Keratinocyte (primary cell): ENCODE results near the gene GJD4.

Source experiments
- CTCF ChIP-seq, 3 experiments: IDR thresholded peaks in 1 of 3; conservative IDR thresholded peaks in 1 of 3; optimal IDR thresholded peaks in 1 of 3; 2 replicates in 2 of 3; 3 replicates in 1 of 3; pipeline versions ENCODE3 to v1.5.1; 2011; ENCODE audit warnings: low read length in 3 of 3, mild to moderate bottlenecking in 3 of 3, moderate library complexity in 2 of 3, control low read depth in 1 of 3, inconsistent platforms in 1 of 3; ENCODE audit not compliant: insufficient read depth in 2 of 3; ENCODE audit errors: extremely low read depth in 1 of 3
- EZH2 ChIP-seq: IDR thresholded peaks from one replicate; pipeline ENCODE4 v1.6.1; 2012; ENCODE audit warnings: inconsistent platforms, mild to moderate bottlenecking, low read length, moderate library complexity

- no peak for TF ChIP-seq CTCF (optimal IDR thresholded peaks at IDR 0.05 in 1 of 3, IDR thresholded peaks at IDR 0.05 in 1 of 3, conservative IDR thresholded peaks at IDR 0.05 in 1 of 3; ENCODE audit: extremely low read depth in 1 of 3, insufficient read depth in 2 of 3, low read length in 3 of 3)
- no peak for TF ChIP-seq EZH2
Measured at GRCh38 chr10:35581655-35582054, 23.5 kb upstream of the GJD4 start.
